ENCODE results near the gene SPATA33. TPM values are rescaled to one million over a fixed set of nuclear protein-coding genes. Genes with fewer than 3 reads are reported as not detected.

Gene SPATA33
- total and polyA plus RNA-seq, 10 of the 15 experiments (the other 5 are each of a cell fraction or from before 2014, with no cell fraction given) = 1.1 to 15.8 (median 7.6) TPM

DNA sequence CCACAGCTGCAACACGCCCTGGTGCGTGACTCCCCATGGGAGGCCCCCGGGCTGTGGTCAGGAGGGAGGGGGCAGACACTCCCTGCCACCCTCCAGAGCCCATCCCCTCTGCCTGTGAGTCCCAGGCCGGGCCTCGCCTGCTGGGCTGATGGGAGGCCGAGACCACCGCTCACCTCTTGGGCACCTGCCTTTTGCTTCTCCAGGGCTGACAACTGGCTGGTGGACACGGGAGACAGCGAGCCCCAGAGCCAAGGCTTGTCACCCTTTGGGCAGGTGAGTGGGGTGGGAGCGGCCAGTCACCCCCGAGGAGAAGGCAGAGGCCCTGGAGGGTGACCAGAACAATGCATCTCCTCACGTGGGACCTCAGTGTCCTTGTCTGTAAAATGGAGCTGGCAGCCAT lies 21.0 kb upstream of the SPATA33 start:
- no peak overlapping the region for H3K27ac ChIP-seq (ENCODE audit: control insufficient read depth, insufficient read depth)
- FAIRE-seq = no peak
- no peak overlapping the region for H3K4me3 ChIP-seq
- no peaks in the 10 kb centered on the region for H3K36me3 ChIP-seq (ENCODE audit: control insufficient read depth in 2 of 2, insufficient read depth in 2 of 2, low read length in 1 of 2)
- TF ChIP-seq TCF7 (IDR thresholded peaks at IDR 0.05; ENCODE audit: borderline replicate concordance) (no peak), TBL1XR1 (IDR thresholded peaks at IDR 0.05; ENCODE audit: low read depth, low read length) (no peak), KDM1A (IDR thresholded peaks at IDR 0.05; ENCODE audit: borderline replicate concordance) (no peak), BHLHE40 (IDR thresholded peaks at IDR 0.05; ENCODE audit: borderline replicate concordance in 1 of 2, low read depth in 2 of 2, low read length in 1 of 2) (no peak), BCLAF1 (IDR thresholded peaks at IDR 0.05) (no peak), JUNB (IDR thresholded peaks at IDR 0.05) (no peak), TARDBP (IDR thresholded peaks at IDR 0.05; ENCODE audit: borderline replicate concordance) (no peak), NR2C1 (IDR thresholded peaks at IDR 0.05) (no peak), EP300 (IDR thresholded peaks at IDR 0.05; ENCODE audit: borderline replicate concordance in 1 of 2, control insufficient read depth in 1 of 2, low read depth in 2 of 2, low read length in 2 of 2) (no peak)
- H3K27me3 ChIP-seq (replicated peaks in 1 of 2; ENCODE audit: control insufficient read depth in 2 of 2, insufficient read depth in 2 of 2, low read length in 1 of 2) = no peaks in the 10 kb centered on the region; a peak in 1 of 4 replicates
- no peaks in the 10 kb centered on the region for H4K20me1 ChIP-seq (ENCODE audit: control insufficient read depth, insufficient read depth)
- no peak for ATAC-seq
- WGBS (ENCODE audit: insufficient coverage, insufficient replicate concordance, low lambda C conversion rate, missing lambda C conversion rate) = 58% methylated on average over 12 of the region's 12 CpGs
- in situ Hi-C loops (cut with MboI) = no loop called here
- DNase-seq (ENCODE audit: low read depth, low spot score) = no peak
- BruUV-seq (replicated peaks) = no TSS peak
- no peak overlapping the region for H2AFZ ChIP-seq (ENCODE audit: control insufficient read depth, low read depth, low read length)
- CTCF ChIA-PET = no interaction called here
- RAD21 ChIA-PET (ENCODE audit: unreplicated experiment) = no interaction called here
- no peaks in the 10 kb centered on the region for H3K4me1 ChIP-seq (ENCODE audit: control insufficient read depth, insufficient read depth, low read length)
- H3K4me2 ChIP-seq (ENCODE audit: control insufficient read depth, insufficient read depth) = no peak overlapping the region
- intact Hi-C loops (cut with micrococcal nuclease; ENCODE audit: unreplicated experiment) = no loop called here
- POLR2A ChIA-PET = no interaction called here
- H3K9me3 ChIP-seq (replicated peaks; ENCODE audit: control insufficient read depth, insufficient read depth, low read length) = peaks cover 2% of the 10 kb centered on the region; the same call in 1 of the 3 replicates
- no peaks in the 10 kb centered on the region for H3K79me2 ChIP-seq (ENCODE audit: control insufficient read depth, insufficient read depth, low read length)
- SMC1A ChIA-PET (ENCODE audit: uncharacterized antibody, unreplicated experiment) = no interaction called here
- H3K9ac ChIP-seq (ENCODE audit: control insufficient read depth, insufficient read depth, low read length) = no peak overlapping the region

Measured in GM12878 (cell line).